Activated naive CD4-positive, alpha-beta T cell treated with Interleukin-2 at 50 U/mL for 16 hours (primary cell): ENCODE results near the gene NCOA7.
"Not testable (repeated sequence)": the region's sequence is repeated elsewhere in the genome, so short reads cannot be mapped to it uniquely, and the experiment has no call there.

ENCODE experiments used
- DNase-seq: peaks from one replicate; pipeline ENCODE4 v3.0.0-alpha.2; 2020

Gene NCOA7

DNA sequence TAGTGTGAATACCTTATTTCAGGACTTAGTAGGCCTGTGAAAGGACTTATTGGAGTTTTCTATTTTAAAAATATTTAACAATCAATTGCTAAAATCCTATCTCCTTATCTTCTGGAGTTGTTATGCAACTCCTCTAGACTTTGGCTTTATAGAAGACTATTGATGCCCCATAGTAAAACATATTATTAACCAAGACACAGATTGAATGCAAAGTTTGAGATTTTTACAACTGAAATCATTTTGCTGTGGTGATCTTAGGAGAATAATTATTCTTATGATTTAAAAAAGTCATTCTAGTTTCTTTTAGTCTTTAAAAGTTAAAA, 36.9 kb upstream of the NCOA7 start:
- no peak for DNase-seq

DNA sequence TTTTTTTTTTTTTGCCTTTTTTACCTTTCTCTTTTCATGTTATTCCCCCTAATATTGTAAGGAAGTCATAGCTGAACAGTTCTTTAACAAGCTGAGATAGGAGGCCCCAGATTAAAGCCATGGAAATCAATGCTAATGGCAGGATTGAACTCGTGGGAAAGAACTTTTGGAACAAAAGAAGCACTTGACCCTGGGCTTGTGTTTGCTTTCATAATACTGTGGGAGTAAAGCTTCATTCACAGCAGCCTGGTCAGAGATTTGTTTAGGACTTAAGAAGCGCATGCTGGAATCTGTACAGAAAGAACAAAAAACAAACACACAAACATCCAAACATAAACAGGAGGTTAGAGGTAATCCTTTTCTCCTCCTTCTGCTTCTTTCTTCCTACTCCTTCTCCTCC, 36.2 kb upstream of the NCOA7 start:
- DNase-seq, result no peak

GRCh38 chr6:125759184-125759902, 31.4 kb upstream of the NCOA7 start:
- no peak for DNase-seq

DNA sequence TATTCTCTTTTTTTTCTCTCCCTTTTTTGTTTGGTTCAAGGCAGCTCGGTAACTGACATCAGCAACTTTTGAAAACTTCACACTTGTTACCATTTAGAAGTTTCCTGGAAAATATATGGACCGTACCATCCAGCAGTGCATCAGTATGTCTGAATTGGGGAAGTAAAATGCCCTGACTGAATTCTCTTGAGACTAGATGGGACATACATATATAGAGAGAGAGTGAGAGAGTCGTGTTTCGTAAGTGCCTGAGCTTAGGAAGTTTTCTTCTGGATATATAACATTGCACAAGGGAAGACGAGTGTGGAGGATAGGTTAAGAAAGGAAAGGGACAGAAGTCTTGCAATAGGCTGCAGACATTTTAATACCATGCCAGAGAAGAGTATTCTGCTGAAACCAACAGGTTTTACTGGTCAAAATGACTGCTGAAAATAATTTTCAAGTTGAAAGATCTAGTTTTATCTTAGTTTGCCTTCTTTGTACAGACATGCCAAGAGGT, 30.8 kb upstream of the NCOA7 start:
- no peak for DNase-seq

DNA sequence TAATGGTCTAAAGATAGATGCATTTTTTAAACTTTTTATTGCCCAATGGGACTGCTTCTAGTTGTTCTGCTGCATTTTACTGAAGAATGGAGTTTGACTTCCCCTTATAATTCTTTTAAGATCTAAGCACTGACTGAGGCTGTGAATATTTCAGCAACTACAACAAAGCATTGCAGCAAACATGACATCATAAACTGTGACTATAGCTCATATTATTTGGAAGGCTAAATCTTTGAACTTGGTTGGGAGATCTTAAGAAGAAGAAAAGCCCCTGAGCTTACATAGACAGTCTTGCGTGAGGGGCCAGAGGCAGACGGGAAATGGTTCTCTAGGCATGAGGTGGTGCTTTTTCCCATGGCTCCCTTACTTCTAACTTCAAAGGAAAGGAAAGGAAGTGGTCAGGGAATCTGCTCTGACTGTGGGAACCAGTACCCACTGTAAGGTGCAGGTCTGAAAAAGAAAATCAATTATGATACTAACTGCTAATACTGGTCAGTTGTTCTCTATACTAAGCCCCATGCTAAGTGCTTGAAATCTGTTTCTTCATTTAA, 26.6 kb upstream of the NCOA7 start:
- no peak for DNase-seq

DNA sequence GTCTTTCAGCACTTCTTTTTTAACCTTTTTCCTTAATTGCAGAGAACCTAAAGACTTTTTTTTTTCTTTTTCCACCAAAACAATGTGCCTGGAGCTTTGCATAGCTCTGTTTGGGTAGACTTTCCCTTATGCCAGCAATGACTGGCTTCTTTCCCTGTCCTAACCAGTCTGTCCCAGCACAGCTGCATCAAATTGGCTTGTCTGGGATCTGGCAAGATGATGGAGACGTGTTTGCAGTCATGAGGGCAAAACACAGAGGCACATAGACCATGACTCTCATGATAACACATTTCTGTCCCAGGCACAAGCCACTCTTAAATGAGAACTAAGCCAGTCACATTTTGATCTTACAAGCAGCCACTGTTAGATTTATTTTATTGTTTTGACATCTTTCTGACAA, 24.8 kb upstream of the NCOA7 start:
- no peak for DNase-seq

DNA sequence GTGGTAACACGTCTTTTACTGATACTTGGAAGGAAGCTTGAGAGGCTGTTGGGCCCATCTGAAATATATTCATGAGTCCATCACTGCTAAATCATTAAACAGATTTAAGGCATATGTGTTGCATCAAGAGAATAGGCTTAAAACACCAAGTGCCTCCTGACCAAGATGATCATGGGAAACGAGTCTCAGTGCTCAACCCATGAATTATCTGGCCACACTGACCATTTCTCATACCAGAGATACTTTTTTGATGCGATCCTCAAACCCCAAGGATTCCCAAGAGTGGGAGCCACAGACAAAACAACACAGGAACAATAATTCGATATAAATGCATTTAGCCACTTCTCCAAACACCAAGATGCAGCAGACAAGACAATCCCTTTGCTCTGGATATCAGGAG, 24.1 kb upstream of the NCOA7 start:
- DNase-seq, result no peak

DNA sequence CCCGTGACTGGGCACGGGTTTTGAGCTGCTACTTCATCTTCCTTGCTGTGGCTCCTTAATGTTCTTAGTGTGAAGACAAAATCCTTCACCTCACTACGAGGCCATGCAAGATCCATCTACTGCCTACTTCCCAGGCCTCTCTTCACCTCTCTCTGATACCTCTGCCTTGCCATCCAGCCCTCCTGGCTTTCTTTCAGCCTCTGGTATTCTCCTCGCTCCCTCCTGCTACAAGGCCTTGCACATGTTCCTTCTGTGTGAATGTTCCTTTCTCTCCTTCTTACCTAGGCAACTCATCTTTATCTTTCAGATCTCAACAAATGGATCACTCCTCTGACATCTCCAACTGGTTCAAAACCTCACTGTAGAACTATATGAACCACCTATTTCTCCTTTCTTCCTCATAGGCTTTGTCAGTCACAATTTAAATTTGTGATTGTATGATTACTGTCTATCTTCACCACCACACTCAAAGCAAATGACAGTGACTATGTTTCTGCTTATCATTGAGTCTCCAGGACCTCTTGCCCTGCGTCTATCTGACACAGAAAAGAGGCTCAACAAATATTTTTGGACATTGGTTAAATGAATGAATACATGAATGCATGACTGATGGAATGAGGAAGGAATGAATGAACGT, 21.5 kb upstream of the NCOA7 start:
- DNase-seq, result no peak

DNA sequence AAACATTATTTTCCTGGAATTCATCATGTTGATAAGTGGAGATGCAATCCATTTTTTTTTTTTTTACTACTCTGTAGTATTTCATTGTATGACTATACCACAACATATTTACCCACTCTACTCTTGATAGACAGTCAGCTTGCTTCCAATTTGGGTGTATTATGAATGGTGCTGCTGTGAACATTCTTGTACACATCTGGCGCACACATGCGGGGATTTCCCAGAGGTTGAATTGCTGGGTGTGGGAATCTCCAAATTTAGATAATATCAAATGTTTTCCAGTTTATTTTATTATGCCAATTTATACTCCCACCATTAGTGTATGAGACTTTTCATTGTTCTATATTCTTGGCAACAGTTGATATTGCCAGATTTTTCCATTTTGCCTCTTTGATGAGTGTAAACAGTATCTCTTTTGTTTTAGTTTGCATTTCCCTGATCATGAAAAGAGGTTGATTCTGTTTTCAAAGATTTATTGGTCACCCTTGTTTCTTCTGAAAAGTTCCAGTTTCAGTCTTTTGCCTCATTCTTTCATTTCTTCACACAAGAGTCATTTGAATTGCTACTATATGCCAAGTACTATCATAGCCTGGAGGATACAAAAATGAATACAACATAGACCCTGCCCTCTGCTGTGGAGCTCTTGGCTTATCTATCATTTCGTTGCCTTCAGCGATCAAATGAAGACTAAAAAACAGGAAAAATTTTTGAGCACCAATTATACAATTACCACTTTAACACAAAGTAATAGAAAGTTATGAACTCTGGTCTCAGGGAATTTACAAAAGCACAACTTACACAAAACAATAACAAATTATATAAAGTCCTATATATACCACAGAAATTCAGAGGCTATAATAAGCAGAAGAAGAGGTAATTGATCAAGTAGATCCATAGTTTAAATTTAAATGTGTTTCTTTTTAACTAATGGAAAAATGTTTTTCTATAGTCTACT, 17.1 kb upstream of the NCOA7 start:
- DNase-seq, result no peak

GRCh38 chr6:125776107-125776826, 14.5 kb upstream of the NCOA7 start:
- DNase-seq, result not testable (repeated sequence)

DNA sequence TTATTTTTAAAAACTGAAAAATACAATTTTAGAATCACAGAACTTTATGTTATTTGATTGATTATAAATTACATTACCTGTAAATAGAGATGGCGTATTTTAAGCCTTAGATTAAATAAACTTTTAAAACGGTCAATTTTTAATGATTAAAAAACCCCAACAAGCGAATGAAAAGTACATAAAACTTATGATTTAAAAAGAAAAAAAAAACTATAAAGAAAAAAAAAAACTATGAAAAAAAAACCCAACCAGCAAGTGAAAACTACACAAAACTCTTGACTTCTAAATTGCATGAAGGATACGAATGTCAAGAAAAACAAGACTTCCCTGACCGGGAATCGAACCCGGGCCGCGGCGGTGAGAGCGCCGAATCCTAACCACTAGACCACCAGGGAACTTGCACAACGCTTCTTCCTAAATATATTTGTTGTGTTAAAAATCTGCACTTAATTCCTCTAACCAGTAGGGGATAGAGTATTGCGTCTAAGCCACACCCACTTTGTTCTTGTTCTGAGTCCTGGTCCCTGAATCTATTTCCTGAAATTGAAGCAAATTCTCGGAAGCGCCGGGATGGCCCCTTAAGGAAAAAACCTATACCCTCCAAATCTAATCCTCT, 10.7 kb upstream of the NCOA7 start:
- DNase-seq, result peak; percentile 83

- peak; percentile 59 for DNase-seq
Measured at GRCh38 chr6:125780540-125781313, 10.0 kb upstream of the NCOA7 start.

GRCh38 chr6:125781314-125781868, 9.4 kb upstream of the NCOA7 start:
- DNase-seq, result peak; percentile 58

DNA sequence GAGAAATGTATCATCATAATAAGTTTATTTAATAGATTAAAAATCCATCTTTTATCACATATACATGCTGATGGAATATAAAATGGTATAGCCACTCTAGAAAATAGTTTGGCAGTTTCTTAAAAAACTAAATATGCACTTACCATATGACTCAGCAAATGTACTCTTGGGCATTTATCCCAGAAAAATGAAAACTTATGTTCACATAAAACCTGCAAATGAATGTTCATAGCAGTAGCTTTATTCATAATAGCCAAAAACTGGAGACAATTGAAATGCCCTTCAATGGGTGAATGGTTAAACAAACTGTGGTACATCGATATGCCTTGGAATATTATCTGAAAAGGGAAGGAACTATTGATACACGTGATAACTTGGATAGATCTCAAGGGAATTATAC, 6.4 kb upstream of the NCOA7 start:
- DNase-seq, result no peak

GRCh38 chr6:125787791-125788190, 3.0 kb upstream of the NCOA7 start:
- DNase-seq, result no peak

- DNase-seq, result no peak
Measured at GRCh38 chr6:125789167-125789566, 1.6 kb upstream of the NCOA7 start.

- peak; percentile 47 for DNase-seq
Measured at GRCh38 chr6:125789576-125790357, 993 bp upstream of the NCOA7 start.

DNA sequence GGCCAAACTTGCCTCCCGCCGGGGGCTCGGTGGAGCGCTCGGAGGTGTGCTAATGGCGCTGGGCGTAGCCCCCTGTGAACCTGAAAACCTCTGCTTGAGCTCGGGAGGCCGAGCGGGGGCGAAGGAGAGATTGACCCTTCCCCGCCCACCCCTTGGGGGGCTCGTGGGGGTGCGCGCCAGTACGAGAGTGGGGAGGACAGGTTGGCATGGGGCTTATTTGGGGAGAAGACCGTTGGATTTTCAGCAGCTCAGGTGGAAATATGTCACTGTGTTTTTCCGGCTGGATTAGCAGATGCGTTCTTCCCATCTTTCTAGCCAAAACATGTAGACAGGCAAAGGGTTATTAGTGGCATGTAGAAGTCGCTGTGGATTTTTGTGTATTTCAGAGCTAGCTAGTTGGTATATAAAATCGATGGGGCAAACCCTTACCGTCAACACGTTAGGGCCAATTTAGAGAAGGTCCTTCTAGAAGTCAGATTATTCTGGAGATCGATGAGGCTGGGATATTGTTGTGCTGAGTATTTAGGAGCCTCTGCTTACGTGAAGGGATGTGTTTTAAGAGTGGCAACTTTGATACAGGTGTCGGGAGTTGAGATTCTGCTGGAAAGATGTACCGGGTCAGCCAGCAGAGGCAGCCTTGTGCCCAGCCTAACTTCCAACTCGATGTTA, 525 bp downstream of the NCOA7 start:
- DNase-seq, result peak; percentile 51

- no peak for DNase-seq
Measured at GRCh38 chr6:125791820-125792165, 1.0 kb downstream of the NCOA7 start.

GRCh38 chr6:125792172-125792571, 1.4 kb downstream of the NCOA7 start:
- no peak for DNase-seq
